Stimulated activated CD4-positive, alpha-beta T cell treated with anti-CD3 and anti-CD28 coated beads, Interleukin-1b, Interleukin-23, amount 100 ng/mL, for 1 hour (primary cell): ENCODE measurements around the gene LHCGR.
"Not testable (repeated sequence)": the region's sequence is repeated elsewhere in the genome, so short reads cannot be mapped to it uniquely, and the experiment has no call there.

ENCODE experiments used
- DNase-seq, 2 donors: peaks; one replicate each; pipeline ENCODE4 v3.0.0-alpha.2; 2020; ENCODE audit warnings: low read depth in 2 of 2

The LHCGR gene

GRCh38 chr2:48709096-48710034 is 46.2 kb downstream of the LHCGR start:
- no peak for DNase-seq

- DNase-seq = no peak
Observed at GRCh38 chr2:48707466-48707865, 48.1 kb downstream of the LHCGR start.

GRCh38 chr2:48703621-48704020 is 51.9 kb downstream of the LHCGR start:
- DNase-seq = not testable (repeated sequence)

GRCh38 chr2:48699348-48699930 is 56.1 kb downstream of the LHCGR start:
- no peak for DNase-seq

GRCh38 chr2:48696881-48697280 is 58.6 kb downstream of the LHCGR start:
- no peak for DNase-seq

- DNase-seq = no peak
Observed at GRCh38 chr2:48695991-48696390, 59.5 kb downstream of the LHCGR start.

GRCh38 chr2:48694149-48694548 is 61.4 kb downstream of the LHCGR start:
- DNase-seq = no peak

- DNase-seq = no peak
Observed at GRCh38 chr2:48693645-48694044, 61.9 kb downstream of the LHCGR start.

- DNase-seq = no peak
Observed at GRCh38 chr2:48693066-48693465, 62.5 kb downstream of the LHCGR start.

- DNase-seq = no peak
Observed at GRCh38 chr2:48691935-48692691, 63.4 kb downstream of the LHCGR start.

GRCh38 chr2:48685126-48685525 is 70.4 kb downstream of the LHCGR start:
- no peak for DNase-seq

- no peak for DNase-seq
Observed at GRCh38 chr2:48677450-48677849, 78.1 kb downstream of the LHCGR start.

GRCh38 chr2:48674933-48675332 is 80.6 kb downstream of the LHCGR start:
- DNase-seq = no peak

- DNase-seq = no peak
Observed at GRCh38 chr2:48673581-48673980, 81.9 kb downstream of the LHCGR start.

- no peak for DNase-seq
Observed at GRCh38 chr2:48668992-48669391, 86.5 kb downstream of the LHCGR start.

- DNase-seq = no peak
Observed at GRCh38 chr2:48651158-48651790, 104.2 kb downstream of the LHCGR start.

- no peak for DNase-seq
Observed at GRCh38 chr2:48638261-48638660, 117.3 kb downstream of the LHCGR start.
